PC-3 (cell line): ENCODE results near the gene FLII. TPM values are rescaled to one million over a fixed set of nuclear protein-coding genes. Genes with fewer than 3 reads are reported as not detected.

Experiments used
- ATAC-seq: fragments of 200-7000 bp; cut with Tn5 transposase; 2 replicates; pipeline ENCODE4 v1.9.1; 2020; ENCODE audit warnings: mild to moderate bottlenecking, moderate library complexity
- BruUV-seq: library from RNA; stranded (reverse); fragments of 400-500 nt; replicated peaks from 2 replicates; lab custom pipeline; 2021; lab: Mats Ljungman, UMichigan
- CTCF ChIA-PET: fragments of 300-600 bp; sonication (Branson Sonifier 250); formaldehyde crosslinking; loops from one replicate; lab custom pipeline; 2022; ENCODE audit warnings: antibody characterized with exemption; lab: Charles Lee
- POLR2A ChIA-PET: fragments of 300-600 bp; sonication (Branson Sonifier 250); formaldehyde crosslinking; loops from one replicate; lab custom pipeline; 2022; ENCODE audit warnings: antibody characterized with exemption; ENCODE audit not compliant: unreplicated experiment; lab: Charles Lee
- DNase-seq: peaks from one replicate; pipeline ENCODE4 v3.0.0-alpha.2; 2015
- H2AFZ ChIP-seq: fragments of 300-600 bp; sonication (generic); 2 replicates; pipeline ENCODE4 v1.6.0; 2016; ENCODE audit warnings: antibody characterized with exemption, low read length
- H3F3A ChIP-seq: fragments of 300-600 bp; sonication (generic); one replicate; pipeline ENCODE4 v1.6.0; 2017; ENCODE audit warnings: antibody characterized with exemption, low read length, control low read depth, mild to moderate bottlenecking; ENCODE audit not compliant: unreplicated experiment
- H3K27ac ChIP-seq: fragments of 300-600 bp; sonication (generic); 2 replicates; pipeline ENCODE4 v1.5.1; 2016; ENCODE audit warnings: mild to moderate bottlenecking, low read length
- H3K27me3 ChIP-seq: fragments of 300-600 bp; sonication (generic); 2 replicates; pipeline ENCODE4 v1.6.1; 2016; ENCODE audit warnings: low read length, mixed read lengths
- H3K36me3 ChIP-seq: fragments of 300-600 bp; sonication (generic); 2 replicates; pipeline ENCODE4 v1.6.1; 2016; ENCODE audit warnings: low read depth, mixed run types, low read length, mixed read lengths
- H3K4me1 ChIP-seq: fragments of 300-600 bp; sonication (generic); 2 replicates; pipeline ENCODE4 v1.5.1; 2016; ENCODE audit warnings: low read length; ENCODE audit not compliant: insufficient read depth
- H3K4me2 ChIP-seq: fragments of 300-600 bp; sonication (generic); 2 replicates; pipeline ENCODE4 v1.6.0; 2016; ENCODE audit warnings: low read length
- H3K4me3 ChIP-seq: fragments of 300-600 bp; sonication (generic); 2 replicates; pipeline ENCODE4 v1.5.1; 2016; ENCODE audit warnings: mild to moderate bottlenecking, low read length, mixed read lengths
- H3K79me2 ChIP-seq: fragments of 300-600 bp; sonication (generic); 2 replicates; pipeline ENCODE4 v1.6.1; 2017; ENCODE audit warnings: low read length, mixed read lengths
- H3K9ac ChIP-seq: fragments of 300-600 bp; sonication (generic); 2 replicates; pipeline ENCODE4 v1.6.0; 2016; ENCODE audit warnings: mild to moderate bottlenecking, low read length
- H3K9me2 ChIP-seq: fragments of 300-600 bp; sonication (generic); replicated peaks from 2 replicates; pipeline ENCODE4 v1.6.1; 2016; ENCODE audit warnings: mixed run types, low read length, mixed read lengths
- H3K9me3 ChIP-seq: fragments of 300-600 bp; sonication (generic); 2 replicates; pipeline ENCODE4 v1.6.1; 2016; ENCODE audit warnings: low read length, mixed read lengths
- H4K20me1 ChIP-seq: fragments of 300-600 bp; sonication (generic); 2 replicates; pipeline ENCODE4 v1.6.1; 2016; ENCODE audit warnings: low read length, mixed read lengths
- EZH2 ChIP-seq: fragments of 300-600 bp; sonication (generic); IDR thresholded peaks from one replicate; pipeline ENCODE4 v1.6.1; 2017; ENCODE audit warnings: antibody characterized with exemption, mild to moderate bottlenecking, low read length; ENCODE audit not compliant: unreplicated experiment
- EZH2phosphoT487 ChIP-seq: fragments of 300-600 bp; sonication (generic); IDR thresholded peaks from 2 replicates; pipeline ENCODE4 v1.6.1; 2018; ENCODE audit warnings: mild to moderate bottlenecking, antibody characterized with exemption, low read length, borderline replicate concordance
- intact Hi-C: fragments of 100-400 bp; cut with micrococcal nuclease; formaldehyde crosslinking; loops from 2 replicates; pipeline ENCODE4 v1.9.0; 2023
- total RNA-seq: library from RNA; depleted of rRNA; stranded (reverse); fragments of >200 nt; gene quantifications from 2 replicates; pipeline ENCODE4 v1.2.3, GENCODE V29; 2014
- TF ChIP-seq, protein P1 (sequence below): fragments of 300-600 bp; sonication (generic); conservative IDR thresholded peaks from 2 replicates; pipeline ENCODE4 v1.5.1; 2017; ENCODE audit warnings: antibody characterized with exemption, low read depth, mild to moderate bottlenecking, low read length

Gene FLII
- total RNA-seq, 1 experiment from 2014 or later, result 537 TPM

DNA sequence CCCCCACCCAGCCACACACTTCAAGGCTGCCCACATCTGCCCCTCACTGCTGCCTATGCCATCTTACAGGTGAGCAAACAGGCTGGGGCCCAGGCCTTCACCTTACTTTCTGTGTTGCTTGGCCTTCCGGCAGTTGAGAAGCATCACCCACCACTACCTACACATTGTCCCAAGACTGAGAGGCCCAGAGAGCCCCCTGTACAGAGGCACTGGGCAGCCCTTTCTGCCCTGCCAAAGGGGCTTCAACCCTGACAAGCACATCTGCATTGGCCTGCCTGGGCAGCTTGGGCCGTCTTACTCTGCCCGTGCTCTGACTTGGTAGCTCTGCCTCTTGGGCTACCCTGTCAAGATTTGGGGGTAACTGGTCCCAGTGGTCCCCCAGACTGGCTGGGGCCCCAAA lies 3.1 kb upstream of the FLII start:
- no peaks in the 10 kb centered on the region for H3K27me3 ChIP-seq
- peaks cover 37% of the 10 kb centered on the region for H3K79me2 ChIP-seq
- TF ChIP-seq, protein P1, sequence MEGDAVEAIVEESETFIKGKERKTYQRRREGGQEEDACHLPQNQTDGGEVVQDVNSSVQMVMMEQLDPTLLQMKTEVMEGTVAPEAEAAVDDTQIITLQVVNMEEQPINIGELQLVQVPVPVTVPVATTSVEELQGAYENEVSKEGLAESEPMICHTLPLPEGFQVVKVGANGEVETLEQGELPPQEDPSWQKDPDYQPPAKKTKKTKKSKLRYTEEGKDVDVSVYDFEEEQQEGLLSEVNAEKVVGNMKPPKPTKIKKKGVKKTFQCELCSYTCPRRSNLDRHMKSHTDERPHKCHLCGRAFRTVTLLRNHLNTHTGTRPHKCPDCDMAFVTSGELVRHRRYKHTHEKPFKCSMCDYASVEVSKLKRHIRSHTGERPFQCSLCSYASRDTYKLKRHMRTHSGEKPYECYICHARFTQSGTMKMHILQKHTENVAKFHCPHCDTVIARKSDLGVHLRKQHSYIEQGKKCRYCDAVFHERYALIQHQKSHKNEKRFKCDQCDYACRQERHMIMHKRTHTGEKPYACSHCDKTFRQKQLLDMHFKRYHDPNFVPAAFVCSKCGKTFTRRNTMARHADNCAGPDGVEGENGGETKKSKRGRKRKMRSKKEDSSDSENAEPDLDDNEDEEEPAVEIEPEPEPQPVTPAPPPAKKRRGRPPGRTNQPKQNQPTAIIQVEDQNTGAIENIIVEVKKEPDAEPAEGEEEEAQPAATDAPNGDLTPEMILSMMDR, result no peak
- TF ChIP-seq EZH2, result no peak
- no peak for TF ChIP-seq EZH2phosphoT487
- no peaks in the 10 kb centered on the region for H3K9me3 ChIP-seq
- peak overlapping the region; percentile 82 for H3K4me3 ChIP-seq
- H3K9me2 ChIP-seq, result no peaks in the 10 kb centered on the region
- peak overlapping the region; percentile 92 for H3K4me2 ChIP-seq
- intact Hi-C loops, result no loop called here
- H3K27ac ChIP-seq, result no peak overlapping the region
- ChIA-PET CTCF (no interaction called here), POLR2A (interaction anchor here (0.6 kb wide), 1 partner anchor 52 kb away, joined by 4 read pairs; no protein-coding TSS in a partner anchor)
- no peak for DNase-seq
- no peak overlapping the region for H2AFZ ChIP-seq
- H3F3A ChIP-seq, result no peaks in the 10 kb centered on the region
- H3K9ac ChIP-seq, result peak overlapping the region; percentile 71; the same call in 1 of the 2 replicates
- ATAC-seq, result no peak
- peaks cover 3% of the 10 kb centered on the region; the same call in 1 of the 2 replicates for H4K20me1 ChIP-seq
- H3K4me1 ChIP-seq, result peaks cover 32% of the 10 kb centered on the region
- peaks cover 2% of the 10 kb centered on the region; the same call in 1 of the 2 replicates for H3K36me3 ChIP-seq
- no TSS peak for BruUV-seq

- Histone ChIP-seq H3K36me3 (peaks cover 7% of the 10 kb centered on the region; the same call in 1 of the 2 replicates), H3K79me2 (peaks cover 43% of the 10 kb centered on the region), H3K27ac (peak overlapping the region; percentile 49), H3K27me3 (no peaks in the 10 kb centered on the region), H3K9ac (peak overlapping the region; percentile 71), H4K20me1 (peaks cover 4% of the 10 kb centered on the region; the same call in 1 of the 2 replicates), H3K4me1 (peaks cover 35% of the 10 kb centered on the region), H3K9me2 (no peaks in the 10 kb centered on the region), H3F3A (no peaks in the 10 kb centered on the region), H2AFZ (peak overlapping the region; percentile 88), H3K4me2 (peak overlapping the region; percentile 92), H3K9me3 (no peaks in the 10 kb centered on the region), H3K4me3 (peak overlapping the region; percentile 82)
- intact Hi-C loops, result no loop called here
- POLR2A ChIA-PET, result interaction anchor here (0.6 kb wide), 1 partner anchor 52 kb away, joined by 4 read pairs; no protein-coding TSS in a partner anchor
- TF ChIP-seq EZH2phosphoT487, result no peak
- ATAC-seq, result peak; percentile 30
- BruUV-seq, result no TSS peak
- DNase-seq, result peak; percentile 79
- CTCF ChIA-PET, result no interaction called here
These were observed 2.6 kb upstream of the FLII start for GRCh38 chr17:18261146-18261515.

GRCh38 chr17:18260332-18261145 lies 2.0 kb upstream of the FLII start, which contains the start of gene MIEF2:
Gene MIEF2, plus strand, starts transcription at chr17:18260662. Its CDS starts 2,059 bp downstream, at chr17:18262721.
- Histone ChIP-seq H3K27me3 (no peaks in the 10 kb centered on the region), H3K79me2 (peaks cover 49% of the 10 kb centered on the region), H4K20me1 (peaks cover 4% of the 10 kb centered on the region; the same call in 1 of the 2 replicates), H3K36me3 (peaks cover 13% of the 10 kb centered on the region), H3K4me3 (peak within 1 kb of the TSS; percentile 82), H3K9me2 (no peaks in the 10 kb centered on the region), H3K9ac (peak within 1 kb of the TSS; percentile 71), H3F3A (no peaks in the 10 kb centered on the region), H3K4me2 (peak within 1 kb of the TSS; percentile 92), H3K9me3 (no peaks in the 10 kb centered on the region), H3K27ac (peak within 1 kb of the TSS; percentile 49), H3K4me1 (peaks cover 35% of the 10 kb centered on the region), H2AFZ (peak within 1 kb of the TSS; percentile 88)
- ChIA-PET POLR2A (no interaction called here), CTCF (no interaction called here)
- TSS peak; percentile 22 for BruUV-seq
- ATAC-seq, result peak; percentile 75
- TF ChIP-seq EZH2 (no peak), EZH2phosphoT487 (no peak)
- TF ChIP-seq, protein P1, result no peak
- DNase-seq, result peak; percentile 98
- intact Hi-C loops, result no loop called here
